DND-41 (cell line): ENCODE measurements around the gene ZBTB48.

Source experiments
- ATAC-seq: fragments of 200-7000 bp; cut with Tn5 transposase; 3 replicates; pipeline ENCODE4 v1.9.1; 2021; ENCODE audit warnings: low read depth; ENCODE audit not compliant: insufficient read depth
- DNase-seq: peaks from one replicate; pipeline ENCODE4 v3.0.0-alpha.2; 2020
- H2AFZ ChIP-seq: 2 replicates; pipeline ENCODE4 v1.6.0; 2012; ENCODE audit warnings: low read depth, low read length
- H3K27ac ChIP-seq: 2 replicates; pipeline ENCODE4 v1.5.1; 2012; ENCODE audit warnings: low read length, inconsistent platforms
- H3K27me3 ChIP-seq: fragments of 200-600 bp; sonication (generic); 2 replicates; pipeline ENCODE4 v1.6.0; 2012; ENCODE audit warnings: low read length, mild to moderate bottlenecking, inconsistent platforms; ENCODE audit not compliant: insufficient read depth, poor library complexity
- H3K36me3 ChIP-seq: 2 replicates; pipeline ENCODE4 v1.5.1; 2012; ENCODE audit warnings: low read length, inconsistent platforms; ENCODE audit not compliant: insufficient read depth
- H3K4me1 ChIP-seq: 2 replicates; pipeline ENCODE4 v1.5.1; 2012; ENCODE audit warnings: mild to moderate bottlenecking, low read length; ENCODE audit not compliant: insufficient read depth
- H3K4me2 ChIP-seq: 2 replicates; pipeline ENCODE4 v1.6.0; 2012; ENCODE audit warnings: mild to moderate bottlenecking, moderate library complexity, low read length, inconsistent platforms; ENCODE audit not compliant: insufficient read depth
- H3K4me3 ChIP-seq, 2 experiments: fragments of 200-600 bp in 1 of 2; shearing (Covaris generic) in 1 of 2; 2 replicates each; pipeline ENCODE4 v1.5.1; 2012 to 2016; ENCODE audit warnings: inconsistent platforms in 2 of 2, low read length in 2 of 2, mild to moderate bottlenecking in 2 of 2, low read depth in 1 of 2, moderate library complexity in 1 of 2
- H3K79me2 ChIP-seq: 2 replicates; pipeline ENCODE4 v1.6.0; 2012; ENCODE audit warnings: low read length, inconsistent platforms; ENCODE audit not compliant: insufficient read depth
- H3K9ac ChIP-seq: 2 replicates; pipeline ENCODE4 v1.6.0; 2012; ENCODE audit warnings: low read depth, mild to moderate bottlenecking, inconsistent platforms, low read length, moderate library complexity
- H3K9me3 ChIP-seq: 2 replicates; pipeline ENCODE4 v1.5.1; 2012; ENCODE audit warnings: low read length, moderate library complexity, mild to moderate bottlenecking, inconsistent platforms; ENCODE audit not compliant: insufficient read depth, severe bottlenecking
- H4K20me1 ChIP-seq: 2 replicates; pipeline ENCODE4 v1.6.0; 2012; ENCODE audit warnings: low read length; ENCODE audit not compliant: insufficient read depth
- CTCF ChIP-seq: IDR thresholded peaks from 2 replicates; pipeline ENCODE4 v1.5.1; 2012; ENCODE audit warnings: borderline replicate concordance, low read length, moderate library complexity, mild to moderate bottlenecking; ENCODE audit not compliant: poor library complexity, severe bottlenecking; ENCODE audit errors: extremely low read depth
- EZH2 ChIP-seq: IDR thresholded peaks from 3 replicates; pipeline ENCODE4 v1.6.1; 2012; ENCODE audit warnings: borderline replicate concordance, low read depth, mild to moderate bottlenecking, moderate library complexity, low read length, inconsistent platforms; ENCODE audit not compliant: severe bottlenecking

Gene ZBTB48

GRCh38 chr1:6578624-6579373 is 995 bp upstream of the ZBTB48 start:
- Histone ChIP-seq H3K79me2 (peaks cover 26% of the 10 kb centered on the region), H3K4me3 (peak overlapping the region in 1 of 2 experiments; percentile 96; a peak in 1 of 4 replicates), H3K9me3 (no peaks in the 10 kb centered on the region), H4K20me1 (peaks cover 12% of the 10 kb centered on the region), H3K9ac (peak overlapping the region; percentile 75; the same call in 1 of the 2 replicates), H3K36me3 (peaks cover 10% of the 10 kb centered on the region; the same call in 1 of the 2 replicates), H2AFZ (peak overlapping the region; percentile 76), H3K4me2 (peak overlapping the region; percentile 100), H3K4me1 (peaks cover 31% of the 10 kb centered on the region), H3K27ac (peak overlapping the region; percentile 67), H3K27me3 (no peaks in the 10 kb centered on the region)
- no peak for ATAC-seq
- TF ChIP-seq CTCF (no peak), EZH2 (no peak)
- DNase-seq = no peak

GRCh38 chr1:6580119-6580592 is 362 bp downstream of the ZBTB48 start:
- DNase-seq (no peak), ATAC-seq (peak; percentile 55)
- H3K9me3 ChIP-seq = no peaks in the 10 kb centered on the region
- peaks cover 31% of the 10 kb centered on the region for H3K4me1 ChIP-seq
- peaks cover 26% of the 10 kb centered on the region for H3K79me2 ChIP-seq
- peaks cover 10% of the 10 kb centered on the region; the same call in 1 of the 2 replicates for H3K36me3 ChIP-seq
- H3K27me3 ChIP-seq = no peaks in the 10 kb centered on the region
- H3K27ac ChIP-seq = peak overlapping the region; percentile 68
- peaks cover 20% of the 10 kb centered on the region for H4K20me1 ChIP-seq
- no peak for TF ChIP-seq CTCF
- no peak for TF ChIP-seq EZH2
- H3K4me3 ChIP-seq = peak overlapping the region; percentile 75 to 96; a peak in 3 of 4 replicates
- H2AFZ ChIP-seq = peak overlapping the region; percentile 77
- peak overlapping the region; percentile 100 for H3K4me2 ChIP-seq
- H3K9ac ChIP-seq = peak overlapping the region; percentile 75

GRCh38 chr1:6580593-6581409 is 1.0 kb downstream of the ZBTB48 start:
- H4K20me1 ChIP-seq = peaks cover 20% of the 10 kb centered on the region
- no peaks in the 10 kb centered on the region for H3K27me3 ChIP-seq
- H3K79me2 ChIP-seq = peaks cover 26% of the 10 kb centered on the region
- ATAC-seq (no peak), DNase-seq (no peak)
- H3K4me3 ChIP-seq = peak overlapping the region; percentile 75 to 96; a peak in 3 of 4 replicates
- peak overlapping the region; percentile 75 for H3K9ac ChIP-seq
- H3K27ac ChIP-seq = peak overlapping the region; percentile 68
- TF ChIP-seq EZH2 (no peak), CTCF (no peak)
- H3K4me1 ChIP-seq = peaks cover 31% of the 10 kb centered on the region
- H3K36me3 ChIP-seq = peaks cover 10% of the 10 kb centered on the region; the same call in 1 of the 2 replicates
- H3K4me2 ChIP-seq = peak overlapping the region; percentile 100
- peak overlapping the region; percentile 77 for H2AFZ ChIP-seq
- no peaks in the 10 kb centered on the region for H3K9me3 ChIP-seq
